ENCODE measurements around the gene ITGA1.

Gene ITGA1

DNA sequence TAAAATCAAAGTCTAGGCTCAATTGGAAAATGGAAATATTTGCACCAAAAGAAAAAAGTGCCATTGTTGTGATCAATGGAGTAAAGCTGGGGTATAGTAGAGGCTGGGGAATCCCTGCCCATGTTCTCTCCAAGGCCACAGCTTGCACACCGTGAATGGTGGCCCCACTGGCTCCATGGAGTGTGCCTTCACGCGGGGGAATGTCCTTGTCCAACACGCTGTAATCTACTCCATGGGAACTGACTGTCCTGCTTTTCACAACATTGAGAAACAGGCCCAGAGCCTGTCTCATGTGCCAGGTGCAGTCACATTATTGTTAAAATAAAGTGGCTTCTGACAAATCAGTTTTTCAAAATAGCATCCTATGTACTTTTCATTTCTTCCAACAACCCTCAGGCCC, 168.3 kb downstream of the ITGA1 start (continued):
- TF ChIP-seq, protein P1, sequence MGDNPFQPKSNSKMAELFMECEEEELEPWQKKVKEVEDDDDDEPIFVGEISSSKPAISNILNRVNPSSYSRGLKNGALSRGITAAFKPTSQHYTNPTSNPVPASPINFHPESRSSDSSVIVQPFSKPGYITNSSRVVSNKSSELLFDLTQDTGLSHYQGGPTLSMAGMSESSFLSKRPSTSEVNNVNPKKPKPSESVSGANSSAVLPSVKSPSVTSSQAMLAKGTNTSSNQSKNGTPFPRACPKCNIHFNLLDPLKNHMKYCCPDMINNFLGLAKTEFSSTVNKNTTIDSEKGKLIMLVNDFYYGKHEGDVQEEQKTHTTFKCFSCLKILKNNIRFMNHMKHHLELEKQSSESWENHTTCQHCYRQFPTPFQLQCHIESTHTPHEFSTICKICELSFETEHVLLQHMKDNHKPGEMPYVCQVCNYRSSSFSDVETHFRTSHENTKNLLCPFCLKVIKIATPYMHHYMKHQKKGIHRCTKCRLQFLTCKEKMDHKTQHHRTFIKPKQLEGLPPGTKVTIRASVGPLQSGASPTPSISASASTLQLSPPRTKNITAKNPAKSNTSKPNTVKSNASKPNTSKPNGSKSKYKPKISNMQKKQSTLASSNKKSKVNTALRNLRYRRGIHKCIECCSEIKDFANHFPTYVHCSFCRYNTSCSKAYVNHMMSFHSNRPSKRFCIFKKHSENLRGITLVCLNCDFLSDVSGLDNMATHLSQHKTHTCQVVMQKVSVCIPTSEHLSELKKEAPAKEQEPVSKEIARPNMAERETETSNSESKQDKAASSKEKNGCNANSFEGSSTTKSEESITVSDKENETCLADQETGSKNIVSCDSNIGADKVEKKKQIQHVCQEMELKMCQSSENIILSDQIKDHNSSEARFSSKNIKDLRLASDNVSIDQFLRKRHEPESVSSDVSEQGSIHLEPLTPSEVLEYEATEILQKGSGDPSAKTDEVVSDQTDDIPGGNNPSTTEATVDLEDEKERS (tag by site-specific recombination; IDR thresholded peaks at IDR 0.05) = no peak
- TF ChIP-seq PRDM1 (tag by site-specific recombination; IDR thresholded peaks at IDR 0.05) (no peak), ZBTB1 (tag by site-specific recombination; IDR thresholded peaks at IDR 0.05) (no peak), ZNF76 (tag by site-specific recombination; IDR thresholded peaks at IDR 0.05; ENCODE audit: borderline replicate concordance, low read depth) (no peak), ZNF514 (tag by site-specific recombination; IDR thresholded peaks at IDR 0.05) (no peak), YY2 (tag by site-specific recombination; IDR thresholded peaks at IDR 0.05) (no peak), ZFP3 (tag by site-specific recombination; IDR thresholded peaks at IDR 0.05; ENCODE audit: low read depth) (no peak), OVOL3 (tag by site-specific recombination; IDR thresholded peaks at IDR 0.05) (no peak)
- TF ChIP-seq, protein P2, sequence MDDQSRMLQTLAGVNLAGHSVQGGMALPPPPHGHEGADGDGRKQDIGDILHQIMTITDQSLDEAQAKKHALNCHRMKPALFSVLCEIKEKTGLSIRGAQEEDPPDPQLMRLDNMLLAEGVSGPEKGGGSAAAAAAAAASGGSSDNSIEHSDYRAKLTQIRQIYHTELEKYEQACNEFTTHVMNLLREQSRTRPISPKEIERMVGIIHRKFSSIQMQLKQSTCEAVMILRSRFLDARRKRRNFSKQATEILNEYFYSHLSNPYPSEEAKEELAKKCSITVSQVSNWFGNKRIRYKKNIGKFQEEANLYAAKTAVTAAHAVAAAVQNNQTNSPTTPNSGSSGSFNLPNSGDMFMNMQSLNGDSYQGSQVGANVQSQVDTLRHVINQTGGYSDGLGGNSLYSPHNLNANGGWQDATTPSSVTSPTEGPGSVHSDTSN (CRISPR knock-in tag; IDR thresholded peaks at IDR 0.05) = no peak
- TF ChIP-seq, protein P3, sequence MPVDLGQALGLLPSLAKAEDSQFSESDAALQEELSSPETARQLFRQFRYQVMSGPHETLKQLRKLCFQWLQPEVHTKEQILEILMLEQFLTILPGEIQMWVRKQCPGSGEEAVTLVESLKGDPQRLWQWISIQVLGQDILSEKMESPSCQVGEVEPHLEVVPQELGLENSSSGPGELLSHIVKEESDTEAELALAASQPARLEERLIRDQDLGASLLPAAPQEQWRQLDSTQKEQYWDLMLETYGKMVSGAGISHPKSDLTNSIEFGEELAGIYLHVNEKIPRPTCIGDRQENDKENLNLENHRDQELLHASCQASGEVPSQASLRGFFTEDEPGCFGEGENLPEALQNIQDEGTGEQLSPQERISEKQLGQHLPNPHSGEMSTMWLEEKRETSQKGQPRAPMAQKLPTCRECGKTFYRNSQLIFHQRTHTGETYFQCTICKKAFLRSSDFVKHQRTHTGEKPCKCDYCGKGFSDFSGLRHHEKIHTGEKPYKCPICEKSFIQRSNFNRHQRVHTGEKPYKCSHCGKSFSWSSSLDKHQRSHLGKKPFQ (tag by site-specific recombination; IDR thresholded peaks at IDR 0.05) = no peak
- TF ChIP-seq, protein P4, sequence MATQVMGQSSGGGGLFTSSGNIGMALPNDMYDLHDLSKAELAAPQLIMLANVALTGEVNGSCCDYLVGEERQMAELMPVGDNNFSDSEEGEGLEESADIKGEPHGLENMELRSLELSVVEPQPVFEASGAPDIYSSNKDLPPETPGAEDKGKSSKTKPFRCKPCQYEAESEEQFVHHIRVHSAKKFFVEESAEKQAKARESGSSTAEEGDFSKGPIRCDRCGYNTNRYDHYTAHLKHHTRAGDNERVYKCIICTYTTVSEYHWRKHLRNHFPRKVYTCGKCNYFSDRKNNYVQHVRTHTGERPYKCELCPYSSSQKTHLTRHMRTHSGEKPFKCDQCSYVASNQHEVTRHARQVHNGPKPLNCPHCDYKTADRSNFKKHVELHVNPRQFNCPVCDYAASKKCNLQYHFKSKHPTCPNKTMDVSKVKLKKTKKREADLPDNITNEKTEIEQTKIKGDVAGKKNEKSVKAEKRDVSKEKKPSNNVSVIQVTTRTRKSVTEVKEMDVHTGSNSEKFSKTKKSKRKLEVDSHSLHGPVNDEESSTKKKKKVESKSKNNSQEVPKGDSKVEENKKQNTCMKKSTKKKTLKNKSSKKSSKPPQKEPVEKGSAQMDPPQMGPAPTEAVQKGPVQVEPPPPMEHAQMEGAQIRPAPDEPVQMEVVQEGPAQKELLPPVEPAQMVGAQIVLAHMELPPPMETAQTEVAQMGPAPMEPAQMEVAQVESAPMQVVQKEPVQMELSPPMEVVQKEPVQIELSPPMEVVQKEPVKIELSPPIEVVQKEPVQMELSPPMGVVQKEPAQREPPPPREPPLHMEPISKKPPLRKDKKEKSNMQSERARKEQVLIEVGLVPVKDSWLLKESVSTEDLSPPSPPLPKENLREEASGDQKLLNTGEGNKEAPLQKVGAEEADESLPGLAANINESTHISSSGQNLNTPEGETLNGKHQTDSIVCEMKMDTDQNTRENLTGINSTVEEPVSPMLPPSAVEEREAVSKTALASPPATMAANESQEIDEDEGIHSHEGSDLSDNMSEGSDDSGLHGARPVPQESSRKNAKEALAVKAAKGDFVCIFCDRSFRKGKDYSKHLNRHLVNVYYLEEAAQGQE (tag by site-specific recombination; IDR thresholded peaks at IDR 0.05) = no peak
- TF ChIP-seq, protein P5, sequence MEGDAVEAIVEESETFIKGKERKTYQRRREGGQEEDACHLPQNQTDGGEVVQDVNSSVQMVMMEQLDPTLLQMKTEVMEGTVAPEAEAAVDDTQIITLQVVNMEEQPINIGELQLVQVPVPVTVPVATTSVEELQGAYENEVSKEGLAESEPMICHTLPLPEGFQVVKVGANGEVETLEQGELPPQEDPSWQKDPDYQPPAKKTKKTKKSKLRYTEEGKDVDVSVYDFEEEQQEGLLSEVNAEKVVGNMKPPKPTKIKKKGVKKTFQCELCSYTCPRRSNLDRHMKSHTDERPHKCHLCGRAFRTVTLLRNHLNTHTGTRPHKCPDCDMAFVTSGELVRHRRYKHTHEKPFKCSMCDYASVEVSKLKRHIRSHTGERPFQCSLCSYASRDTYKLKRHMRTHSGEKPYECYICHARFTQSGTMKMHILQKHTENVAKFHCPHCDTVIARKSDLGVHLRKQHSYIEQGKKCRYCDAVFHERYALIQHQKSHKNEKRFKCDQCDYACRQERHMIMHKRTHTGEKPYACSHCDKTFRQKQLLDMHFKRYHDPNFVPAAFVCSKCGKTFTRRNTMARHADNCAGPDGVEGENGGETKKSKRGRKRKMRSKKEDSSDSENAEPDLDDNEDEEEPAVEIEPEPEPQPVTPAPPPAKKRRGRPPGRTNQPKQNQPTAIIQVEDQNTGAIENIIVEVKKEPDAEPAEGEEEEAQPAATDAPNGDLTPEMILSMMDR (tag by site-specific recombination; IDR thresholded peaks at IDR 0.05) = no peak

DNA sequence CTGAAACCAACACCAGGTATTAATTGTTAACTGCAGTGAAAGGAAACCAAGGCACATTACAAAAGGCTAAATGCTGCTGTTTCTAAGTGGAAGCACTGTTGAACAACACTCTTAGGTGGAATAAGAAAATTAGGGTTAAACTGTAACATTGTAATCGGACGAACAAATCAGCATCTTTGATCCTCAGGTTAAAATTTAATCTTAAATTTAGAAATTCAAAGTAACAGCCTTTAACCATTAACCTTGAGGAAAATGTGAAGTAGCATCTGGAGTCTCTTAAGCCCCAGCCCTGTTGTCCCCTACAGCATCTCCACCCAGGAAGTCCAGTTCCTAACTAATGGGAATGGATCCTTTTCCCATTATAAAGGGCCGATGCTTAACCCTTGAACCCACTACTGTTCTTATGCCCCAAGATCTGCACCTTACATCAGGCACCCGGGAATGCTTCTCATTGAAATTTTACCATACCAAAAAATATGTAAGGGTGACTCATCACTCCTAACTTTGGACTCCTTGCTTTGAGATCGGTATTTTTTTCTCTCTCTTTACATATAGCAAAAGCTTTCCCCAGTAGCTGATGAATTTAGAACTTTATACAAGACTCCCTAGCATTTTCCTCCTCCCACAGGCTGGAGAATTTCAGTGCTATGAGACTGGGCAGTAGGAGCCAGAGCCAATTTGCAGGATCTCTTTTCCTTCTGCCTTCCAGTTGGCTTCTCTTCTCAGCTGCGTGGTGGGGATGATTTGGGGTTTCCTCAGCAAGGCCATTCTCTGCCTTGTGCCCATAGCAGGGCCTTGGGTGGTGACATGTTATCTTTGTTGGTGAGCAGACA, 169.4 kb downstream of the ITGA1 start:
- Histone ChIP-seq H3K4me3 (ENCODE audit: low read depth, low read length) (no peak overlapping the region), H3K36me3 (ENCODE audit: control insufficient read depth in 2 of 2, insufficient read depth in 1 of 2, low read length in 2 of 2) (no peaks in the 10 kb centered on the region), H3K4me1 (ENCODE audit: control insufficient read depth, insufficient read depth, low read length) (no peaks in the 10 kb centered on the region), H3K27ac (ENCODE audit: extremely low read depth, low read depth, low read length) (no peak overlapping the region), H3K9me3 (ENCODE audit: control insufficient read depth, insufficient read depth, low read depth, low read length) (no peaks in the 10 kb centered on the region)
- ChIA-PET POLR2A (interaction anchor here (0.6 kb wide), 1 partner anchor 1105 kb away, joined by 3 read pairs; no protein-coding TSS in a partner anchor), CTCF (interaction anchor here (3.5 kb wide), 1 partner anchor 9 kb away, joined by 14 read pairs; no protein-coding TSS in a partner anchor)
- TF ChIP-seq ZNF830 (tag by site-specific recombination; IDR thresholded peaks at IDR 0.05; ENCODE audit: low read depth) (no peak), ZFP37 (tag by site-specific recombination; IDR thresholded peaks at IDR 0.05) (no peak), ZNF664 (tag by site-specific recombination; IDR thresholded peaks at IDR 0.05) (no peak), ZBTB21 (tag by site-specific recombination; IDR thresholded peaks at IDR 0.05) (no peak), ZNF670 (tag by site-specific recombination; IDR thresholded peaks at IDR 0.05; ENCODE audit: low read depth) (no peak), RBAK (tag by site-specific recombination; IDR thresholded peaks at IDR 0.05) (no peak)
- TF ChIP-seq, protein P6, sequence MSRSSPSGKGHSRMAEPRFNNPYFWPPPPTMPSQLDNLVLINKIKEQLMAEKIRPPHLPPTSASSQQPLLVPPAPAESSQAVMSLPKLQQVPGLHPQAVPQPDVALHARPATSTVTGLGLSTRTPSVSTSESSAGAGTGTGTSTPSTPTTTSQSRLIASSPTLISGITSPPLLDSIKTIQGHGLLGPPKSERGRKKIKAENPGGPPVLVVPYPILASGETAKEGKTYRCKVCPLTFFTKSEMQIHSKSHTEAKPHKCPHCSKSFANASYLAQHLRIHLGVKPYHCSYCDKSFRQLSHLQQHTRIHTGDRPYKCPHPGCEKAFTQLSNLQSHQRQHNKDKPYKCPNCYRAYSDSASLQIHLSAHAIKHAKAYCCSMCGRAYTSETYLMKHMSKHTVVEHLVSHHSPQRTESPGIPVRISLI (tag by site-specific recombination; IDR thresholded peaks at IDR 0.05) = no peak
